ENCODE results near the gene TEX19. TPM values are rescaled to one million over a fixed set of nuclear protein-coding genes. Genes with fewer than 3 reads are reported as not detected.

TEX19 gene
- total RNA-seq, 1 donor from 2014 or later: 0.80 TPM

DNA sequence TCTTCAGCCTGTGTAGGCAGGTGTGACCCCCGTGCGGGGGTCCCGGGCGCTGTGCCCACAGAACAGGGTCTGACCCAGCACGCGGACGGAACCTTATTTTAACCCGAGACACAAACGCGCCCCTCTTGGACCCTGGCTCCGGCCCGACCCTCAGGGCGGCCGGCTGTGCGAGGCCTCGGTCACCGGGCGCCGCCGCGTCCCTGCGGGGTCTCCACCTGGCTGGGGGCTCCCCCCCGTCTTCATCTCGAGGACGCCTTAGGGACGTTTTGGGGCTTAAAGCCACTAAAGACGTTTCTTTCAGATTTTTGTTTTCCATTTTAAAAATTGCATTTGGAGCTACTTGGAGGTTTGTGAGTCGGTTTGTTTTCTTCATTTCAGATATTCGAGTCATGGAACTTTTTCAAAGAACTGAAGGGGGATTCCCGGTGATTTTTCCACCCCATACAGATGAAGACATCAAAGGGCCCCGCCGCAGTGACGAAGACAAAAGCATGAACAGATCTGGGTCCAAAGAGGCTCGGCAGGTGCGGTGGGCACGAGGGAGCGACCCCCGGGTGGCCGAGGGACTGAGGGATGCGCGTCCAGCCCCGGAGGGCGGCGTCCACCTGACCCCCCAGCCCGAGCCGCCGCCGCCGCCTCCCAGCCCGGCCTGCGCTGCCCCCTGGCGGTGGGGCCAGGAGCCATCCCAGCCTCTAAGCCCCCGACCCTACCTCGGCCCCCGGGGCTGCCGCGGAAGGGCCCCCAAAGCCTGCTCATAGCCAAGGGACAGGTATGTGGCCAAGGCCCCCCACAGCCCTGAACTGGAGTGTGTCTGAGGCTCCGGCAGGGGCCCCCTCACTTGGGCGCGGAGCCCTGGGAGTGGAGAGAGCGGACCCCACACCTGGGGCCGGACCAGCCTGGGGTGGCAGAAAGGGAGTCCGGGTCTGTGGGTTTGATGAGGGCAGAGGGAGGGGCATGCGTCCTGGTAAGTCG, 37.8 kb upstream of the TEX19 start:
- no peak for DNase-seq (ENCODE audit: low read depth)

GRCh38 chr17:82321947-82322466, 37.0 kb upstream of the TEX19 start:
- DNase-seq (ENCODE audit: low read depth): no peak

DNA sequence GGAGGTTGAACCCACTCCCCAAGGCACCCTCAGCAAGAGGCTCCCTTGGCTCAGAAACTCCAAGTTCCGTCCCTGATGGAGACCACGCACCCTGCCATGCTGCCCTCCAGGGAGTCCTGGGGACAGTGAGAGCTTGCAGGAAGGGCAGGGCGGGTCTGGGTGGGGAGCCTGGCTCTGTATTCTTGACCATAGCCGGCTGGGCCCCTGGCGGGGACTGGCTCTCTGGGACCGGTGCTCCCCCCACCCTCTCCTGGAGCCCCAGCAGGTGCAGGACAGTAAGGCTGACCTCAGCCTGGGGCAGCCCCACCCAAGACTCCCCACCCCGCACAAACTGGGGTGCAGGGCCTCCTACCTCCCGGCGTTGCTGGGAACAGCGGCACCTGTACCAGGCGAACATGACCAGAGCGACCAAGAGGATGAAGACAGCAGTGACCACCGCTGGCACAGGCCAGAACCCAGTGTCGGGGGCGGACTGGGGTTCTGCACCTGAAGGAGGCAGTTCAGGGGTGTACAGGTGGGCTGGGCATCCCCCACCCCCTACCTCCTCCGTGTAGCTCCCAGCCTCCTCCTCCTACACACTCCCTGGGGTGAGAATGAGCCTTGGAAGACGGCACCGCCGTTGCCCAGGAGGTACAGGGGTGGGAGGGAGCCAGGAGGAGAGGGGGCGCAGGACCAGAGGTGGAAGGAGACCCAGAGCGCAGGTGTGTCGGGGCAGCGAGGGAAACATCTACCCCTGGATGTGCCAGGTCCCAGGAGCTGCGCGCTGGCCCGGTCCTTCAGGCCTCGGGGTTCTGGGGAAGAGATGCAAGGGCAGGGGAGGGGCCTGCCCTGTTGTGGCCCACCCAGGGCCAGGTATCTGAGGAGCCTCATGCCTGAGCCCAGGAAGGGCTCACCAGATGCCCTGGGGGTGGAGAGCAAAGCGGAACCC, 36.3 kb upstream of the TEX19 start:
- no peak for DNase-seq (ENCODE audit: low read depth)

DNA sequence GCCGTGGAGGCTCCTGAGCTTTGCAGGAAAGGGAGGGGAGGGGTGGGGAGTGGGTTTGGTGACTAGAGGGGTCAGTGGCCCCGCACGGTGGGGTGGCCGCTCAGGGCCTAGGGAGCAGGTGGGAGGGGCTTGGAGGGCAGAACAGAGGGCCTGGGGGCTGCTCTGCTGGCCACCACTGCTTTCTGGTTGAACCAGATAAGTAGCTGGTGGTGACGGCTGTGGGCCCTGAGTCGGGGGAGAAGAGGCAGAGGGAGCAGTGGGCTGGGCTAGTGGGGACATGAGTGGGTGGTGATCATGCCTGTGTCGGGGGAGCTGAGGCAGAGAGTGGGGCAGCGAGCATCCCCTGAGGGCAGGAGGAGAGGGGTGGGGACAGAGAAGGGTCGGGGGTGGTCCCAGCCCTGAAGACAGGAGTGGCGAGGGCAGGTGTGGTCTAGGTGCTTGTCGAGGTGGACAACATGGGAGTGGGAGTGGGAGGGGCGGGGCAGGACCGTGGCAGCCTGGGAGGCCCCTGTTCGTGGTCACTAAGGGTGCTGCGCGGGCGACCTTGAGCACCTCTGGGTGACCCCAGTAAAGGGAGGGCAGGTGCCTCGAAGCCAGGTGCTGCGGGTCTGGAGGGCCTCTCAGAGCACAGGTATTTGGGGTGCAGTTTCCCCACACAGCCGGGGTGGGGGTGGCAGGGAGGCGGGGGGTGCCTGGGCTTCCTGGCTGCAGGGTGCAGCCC, 35.4 kb upstream of the TEX19 start:
- DNase-seq (ENCODE audit: low read depth): no peak

- DNase-seq (ENCODE audit: low read depth): no peak
These were observed 34.3 kb upstream of the TEX19 start for GRCh38 chr17:82324566-82325285.

DNA sequence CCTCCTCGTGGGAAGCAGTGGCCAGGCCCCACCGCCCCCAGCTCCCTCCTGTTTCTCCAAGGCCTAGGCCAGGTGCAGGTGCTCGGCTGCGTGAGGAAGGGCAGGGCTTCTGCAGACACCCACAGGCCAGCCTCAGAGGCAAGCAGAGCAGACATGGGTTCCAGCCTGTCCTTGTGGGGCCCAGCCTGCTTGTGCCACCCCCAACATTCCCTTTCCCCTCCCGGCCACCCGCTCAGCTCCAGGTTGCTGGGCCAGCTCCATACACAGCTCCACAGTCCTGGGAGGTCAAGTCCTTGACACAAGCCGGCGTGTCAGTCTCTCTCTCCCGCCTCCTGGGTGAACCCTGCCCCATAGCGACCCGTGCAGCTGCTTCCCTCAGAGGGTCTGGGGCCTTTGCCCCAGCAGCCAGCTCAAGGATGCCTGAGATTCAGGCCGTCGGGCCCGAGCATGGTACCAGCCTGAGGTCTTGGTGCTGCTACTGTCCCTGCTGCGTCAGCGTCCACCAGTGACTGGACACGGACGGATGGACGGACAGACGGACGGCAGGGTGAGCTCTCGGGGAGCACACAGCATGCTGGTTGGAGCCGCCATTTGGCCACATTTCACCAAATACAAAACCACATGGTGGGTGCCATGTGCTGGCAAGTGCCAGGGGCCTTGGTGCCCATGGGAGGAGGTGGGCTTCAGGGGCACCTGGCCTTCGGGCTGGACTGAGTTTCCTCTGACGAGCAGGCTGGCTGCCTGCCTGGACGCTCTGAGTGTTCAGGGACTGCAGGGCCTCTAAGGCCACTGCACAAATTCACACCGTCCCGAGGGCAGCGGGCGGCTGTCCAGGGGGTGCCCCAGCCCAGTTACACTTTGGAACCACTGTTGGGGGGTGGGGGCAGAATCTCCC, 33.5 kb upstream of the TEX19 start:
- DNase-seq (ENCODE audit: low read depth): no peak

DNA sequence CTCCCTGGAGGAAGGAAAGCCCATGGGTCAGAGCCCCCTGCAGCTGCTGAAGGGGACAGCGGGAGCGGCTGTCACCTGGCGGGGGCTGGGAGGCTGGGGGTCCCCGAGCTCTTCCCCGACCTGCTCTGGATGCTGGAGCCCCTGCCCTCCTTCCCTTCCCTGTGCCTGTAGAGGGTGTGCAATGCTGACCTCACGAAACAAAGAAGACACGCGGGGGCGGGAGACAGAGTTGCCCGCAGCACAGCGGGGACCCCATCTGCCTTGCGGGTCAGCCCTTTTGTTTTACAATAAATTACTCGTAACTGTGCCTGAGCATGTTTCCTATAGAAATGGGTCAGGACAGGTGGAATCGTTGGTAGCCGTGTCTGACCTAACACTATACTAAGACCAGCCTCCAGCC, 31.8 kb upstream of the TEX19 start:
- DNase-seq (ENCODE audit: low read depth): no peak

GRCh38 chr17:82327757-82328140, 31.3 kb upstream of the TEX19 start:
- no peak for DNase-seq (ENCODE audit: low read depth)

GRCh38 chr17:82328141-82328993, 30.7 kb upstream of the TEX19 start:
- DNase-seq (ENCODE audit: low read depth): no peak

DNA sequence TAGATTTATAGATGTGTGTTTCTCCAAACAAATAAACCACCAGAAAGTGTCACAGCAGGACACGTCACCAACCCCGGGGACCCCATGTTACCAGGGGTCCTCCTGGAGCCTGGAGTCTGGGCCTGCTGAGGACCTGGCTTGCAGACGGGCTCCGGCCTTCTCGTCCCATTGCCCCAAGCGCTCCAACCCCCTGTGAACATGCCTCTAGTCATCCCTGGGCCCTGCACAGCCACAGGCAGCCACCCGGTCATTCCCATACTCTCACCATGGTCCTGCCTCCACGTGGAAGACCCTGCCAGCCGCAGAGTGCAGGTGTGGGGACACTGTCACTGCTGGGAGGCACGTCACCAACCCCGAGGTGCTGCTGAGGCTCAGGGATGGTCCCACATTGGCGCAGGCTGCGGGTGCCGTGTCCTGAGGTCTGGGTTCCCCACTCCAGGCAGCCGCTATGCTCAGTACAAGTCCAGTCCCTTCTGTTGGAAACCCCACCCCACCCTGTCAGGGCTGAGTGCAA, 30.0 kb upstream of the TEX19 start:
- no peak for DNase-seq (ENCODE audit: low read depth)

GRCh38 chr17:82329683-82330321, 29.2 kb upstream of the TEX19 start:
- DNase-seq (ENCODE audit: low read depth): no peak

DNA sequence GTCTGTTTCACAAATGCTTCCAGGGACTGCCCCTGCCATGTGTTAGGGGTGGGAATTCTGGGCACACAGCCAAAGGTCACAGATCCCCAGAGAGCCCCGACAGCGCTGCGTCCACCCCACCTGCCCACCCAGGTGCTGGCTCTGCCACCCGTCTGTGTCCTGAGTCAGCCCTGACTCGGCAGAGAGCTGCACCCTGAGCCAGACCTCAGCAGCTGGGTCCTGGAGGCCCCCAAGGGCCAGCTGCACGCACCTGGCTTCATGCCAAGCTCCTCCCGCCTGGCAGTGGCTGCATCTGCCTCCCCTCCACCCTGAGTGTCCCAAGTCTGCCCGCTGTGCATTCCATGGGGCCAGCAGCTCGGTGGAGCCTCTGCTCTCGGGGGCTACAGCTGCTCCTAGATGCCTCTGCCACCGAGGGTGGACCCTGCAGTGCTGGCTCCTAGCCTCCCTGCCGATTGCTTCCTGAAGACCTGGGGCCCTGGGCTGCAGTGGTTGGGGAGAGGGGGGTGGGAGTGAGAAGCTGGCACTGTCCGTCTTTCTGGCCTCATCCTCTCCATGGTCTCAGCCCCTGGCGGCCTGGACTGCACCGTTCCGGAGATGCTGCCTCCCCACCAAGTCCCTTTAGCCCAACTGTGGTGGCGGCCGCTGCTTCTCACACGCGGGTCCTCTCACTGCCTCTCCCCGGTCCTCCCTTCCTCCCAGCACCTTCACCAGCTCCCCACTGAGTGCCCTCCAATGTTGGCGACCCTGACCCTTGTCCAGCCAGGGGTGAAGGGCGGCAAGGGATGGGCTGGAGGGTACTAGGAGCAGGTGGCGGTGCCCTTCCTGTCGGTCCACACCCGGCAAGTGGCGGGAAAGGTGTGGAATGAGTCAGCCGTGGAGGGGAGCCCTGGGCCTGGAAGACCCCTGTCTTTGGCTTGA, 28.5 kb upstream of the TEX19 start:
- DNase-seq (ENCODE audit: low read depth): peak; percentile 95

GRCh38 chr17:82331345-82331939, 27.6 kb upstream of the TEX19 start:
- no peak for DNase-seq (ENCODE audit: low read depth)

DNA sequence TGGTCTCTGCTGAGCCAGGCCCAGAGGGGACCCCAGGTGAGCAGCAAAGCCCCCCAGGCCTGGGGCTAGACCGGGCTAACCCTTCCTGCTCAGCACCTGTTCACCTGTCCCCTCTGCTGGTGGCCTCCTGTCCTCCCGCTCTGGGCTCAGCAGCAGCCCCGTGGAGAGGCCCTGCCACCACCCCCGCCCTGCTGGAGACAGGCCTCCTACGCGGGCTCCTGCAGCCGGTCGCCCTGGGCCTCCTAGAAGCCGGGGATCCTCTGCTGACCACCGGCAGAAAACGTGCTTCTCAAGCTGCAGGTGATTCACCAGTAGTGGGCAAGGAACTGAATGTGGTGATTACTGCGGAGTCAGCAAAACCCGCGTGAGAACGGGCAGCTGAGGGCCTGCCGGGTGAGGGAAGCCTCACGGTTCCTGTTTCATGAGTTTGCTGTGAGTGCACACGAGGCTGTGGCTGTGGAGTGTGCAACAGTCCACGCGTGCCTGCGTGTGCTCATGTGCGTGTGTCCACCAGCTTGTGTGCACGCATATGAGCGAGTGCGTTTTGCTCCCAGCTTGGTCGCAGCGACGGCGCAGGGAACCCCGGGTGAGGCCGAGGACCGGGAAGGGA, 26.3 kb upstream of the TEX19 start:
- DNase-seq (ENCODE audit: low read depth): peak; percentile 64

GRCh38 chr17:82333279-82334171, 25.5 kb upstream of the TEX19 start, which contains the start of gene SECTM1:
SECTM1 (minus strand) TSS chr17:82333766; CDS start chr17:82327240, 6,526 bp downstream.
- DNase-seq (ENCODE audit: low read depth): peak; percentile 72

All from myocyte (in vitro differentiated cells).